Astrocyte (in vitro differentiated cells and primary cell): ENCODE results near the gene GPX7.

Source experiments
- EZH2 ChIP-seq: IDR thresholded peaks from 2 replicates; pipeline ENCODE4 v1.6.1; 2012; ENCODE audit warnings: mild to moderate bottlenecking, low read length, inconsistent platforms; ENCODE audit not compliant: insufficient read depth
- TF ChIP-seq, protein P1 (sequence below): IDR thresholded peaks from 2 replicates; pipeline ENCODE4 v1.5.1; 2011; ENCODE audit warnings: low read depth, mild to moderate bottlenecking, inconsistent platforms, low read length, moderate library complexity; ENCODE audit not compliant: insufficient read depth

DNA sequence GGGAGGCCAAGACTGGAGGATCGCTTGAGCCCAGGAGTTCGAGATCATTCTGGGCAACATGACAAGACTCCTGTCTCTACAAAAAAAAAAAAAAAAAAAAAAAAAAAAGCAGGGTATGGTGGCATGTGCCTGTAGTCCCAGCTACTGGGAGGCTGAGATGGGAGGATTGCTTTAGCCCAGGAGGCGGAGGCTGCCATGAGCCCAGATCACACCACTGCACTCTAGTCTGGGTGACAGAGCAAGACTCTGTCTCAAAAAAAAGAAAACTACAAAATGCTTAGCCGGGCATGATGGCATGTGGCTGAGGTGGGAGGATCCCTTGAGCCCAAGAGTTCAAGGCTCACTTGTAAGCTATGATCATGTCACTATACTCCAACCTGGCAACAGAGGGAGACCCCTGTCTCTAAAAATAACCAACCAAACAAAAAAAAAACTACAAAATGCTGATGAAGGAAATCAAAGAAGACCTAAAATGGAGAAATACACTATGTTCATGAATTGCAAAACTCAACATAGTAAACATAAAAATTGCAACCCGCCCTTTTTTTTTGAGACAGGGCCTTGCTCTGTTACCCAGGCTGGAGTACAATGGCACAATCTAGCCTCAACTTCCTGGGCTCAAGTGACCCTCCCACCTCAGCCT is 51.2 kb downstream of the GPX7 start:
- TF ChIP-seq, protein P1, sequence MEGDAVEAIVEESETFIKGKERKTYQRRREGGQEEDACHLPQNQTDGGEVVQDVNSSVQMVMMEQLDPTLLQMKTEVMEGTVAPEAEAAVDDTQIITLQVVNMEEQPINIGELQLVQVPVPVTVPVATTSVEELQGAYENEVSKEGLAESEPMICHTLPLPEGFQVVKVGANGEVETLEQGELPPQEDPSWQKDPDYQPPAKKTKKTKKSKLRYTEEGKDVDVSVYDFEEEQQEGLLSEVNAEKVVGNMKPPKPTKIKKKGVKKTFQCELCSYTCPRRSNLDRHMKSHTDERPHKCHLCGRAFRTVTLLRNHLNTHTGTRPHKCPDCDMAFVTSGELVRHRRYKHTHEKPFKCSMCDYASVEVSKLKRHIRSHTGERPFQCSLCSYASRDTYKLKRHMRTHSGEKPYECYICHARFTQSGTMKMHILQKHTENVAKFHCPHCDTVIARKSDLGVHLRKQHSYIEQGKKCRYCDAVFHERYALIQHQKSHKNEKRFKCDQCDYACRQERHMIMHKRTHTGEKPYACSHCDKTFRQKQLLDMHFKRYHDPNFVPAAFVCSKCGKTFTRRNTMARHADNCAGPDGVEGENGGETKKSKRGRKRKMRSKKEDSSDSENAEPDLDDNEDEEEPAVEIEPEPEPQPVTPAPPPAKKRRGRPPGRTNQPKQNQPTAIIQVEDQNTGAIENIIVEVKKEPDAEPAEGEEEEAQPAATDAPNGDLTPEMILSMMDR = no peak
- TF ChIP-seq EZH2 = no peak
